HL-60/S4 treated with retinoic acid at 250 ng/mL for 4 days and 3 days (cell line): ENCODE data around the gene CRYBA4.

Experiments
- in situ Hi-C: fragments of 300-500 bp; cut with MboI; formaldehyde crosslinking; loops from 2 replicates; pipeline ENCODE4 v1.7.0; 2022; ENCODE audit warnings: low sequenced_read_pairs

CRYBA4 gene

GRCh38 chr22:26621663-26622062 is at the start of gene CRYBA4:
Gene CRYBA4, plus strand, starts transcription at chr22:26621963. Its CDS starts 634 bp downstream, at chr22:26622597.
- in situ Hi-C loops: no loop called here

DNA sequence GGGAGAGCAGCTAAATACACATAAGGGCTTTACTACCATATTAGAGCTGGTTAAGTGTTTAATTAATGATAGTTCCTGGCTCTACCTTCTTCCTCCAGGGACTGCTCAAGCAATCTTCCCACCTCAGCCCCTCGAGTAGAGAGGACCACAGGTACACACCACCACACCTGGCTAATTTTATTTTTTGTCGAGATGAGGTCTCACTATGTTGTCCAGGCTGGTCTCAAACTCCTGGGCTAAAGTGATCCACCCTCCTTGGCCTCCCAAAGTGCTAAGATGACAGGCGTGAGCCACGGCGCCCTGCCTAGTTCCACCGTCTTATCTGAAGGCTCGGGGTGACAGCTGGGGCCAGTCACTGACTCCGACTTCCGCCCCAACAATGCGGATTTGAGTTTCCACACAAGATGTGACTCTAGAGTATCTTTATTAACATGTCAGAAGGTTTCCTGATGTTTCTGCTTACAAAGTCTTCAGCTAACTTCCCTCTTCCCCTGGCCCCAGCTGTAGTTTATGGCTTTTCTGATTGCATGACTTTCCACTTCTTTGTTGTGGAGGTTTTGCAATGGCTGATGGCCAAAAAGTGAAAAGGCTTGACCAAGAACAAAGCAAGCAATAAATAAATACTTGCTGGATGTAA is 48.6 kb upstream of the CRYBA4 start:
- in situ Hi-C loops: no loop called here

- in situ Hi-C loops: no loop called here
Measured at GRCh38 chr22:26574001-26574723, 47.6 kb upstream of the CRYBA4 start.

DNA sequence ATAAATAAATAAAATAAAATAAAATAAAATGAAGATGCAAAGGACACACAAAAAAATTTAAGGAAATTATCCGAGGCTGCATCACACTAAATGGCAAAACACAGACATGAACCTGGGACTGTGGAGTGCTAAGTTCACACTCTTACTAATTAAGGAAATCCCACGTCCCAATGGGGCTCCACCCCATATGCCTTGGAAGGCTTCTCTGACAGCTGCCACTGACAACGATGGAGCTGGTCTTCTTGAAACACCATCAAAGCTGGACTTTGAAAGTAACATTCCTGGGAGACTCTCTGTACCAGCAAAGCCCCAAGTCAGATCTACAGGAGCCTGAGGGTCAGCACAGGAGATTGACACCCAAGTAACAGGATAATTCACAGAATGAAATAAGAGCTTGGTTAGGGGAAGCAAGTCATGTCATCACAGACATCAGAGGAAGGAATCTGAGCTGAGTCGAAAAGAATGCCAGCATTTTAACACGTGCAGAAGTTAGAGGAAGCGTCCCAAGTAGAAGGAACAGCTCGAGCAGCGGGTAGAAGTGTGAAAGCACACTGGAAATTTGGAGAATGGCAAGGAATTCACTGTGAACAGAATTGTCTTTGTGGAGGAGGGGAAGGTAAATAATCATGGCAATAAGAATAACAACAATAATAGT is 45.6 kb upstream of the CRYBA4 start:
- in situ Hi-C loops: no loop called here

DNA sequence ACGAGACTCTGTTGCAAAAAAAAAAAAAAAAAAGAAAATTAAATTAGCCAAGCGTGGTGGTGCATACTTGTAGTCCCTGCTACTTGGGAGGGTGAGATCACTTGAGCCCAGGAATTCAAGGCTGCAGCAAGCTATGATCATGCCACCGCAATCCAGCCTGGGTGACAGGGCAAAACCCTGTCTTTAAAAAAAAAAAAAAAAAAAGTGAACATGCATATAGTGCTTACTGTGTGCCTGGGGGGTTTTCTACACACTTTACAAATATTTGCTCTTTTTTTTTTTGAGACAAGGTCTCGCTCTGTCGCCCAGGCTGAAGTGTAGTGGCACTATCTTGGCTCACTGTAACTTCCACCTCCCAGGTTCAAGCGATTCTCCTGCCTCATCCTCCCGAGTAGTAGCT is 44.7 kb upstream of the CRYBA4 start:
- in situ Hi-C loops: no loop called here

DNA sequence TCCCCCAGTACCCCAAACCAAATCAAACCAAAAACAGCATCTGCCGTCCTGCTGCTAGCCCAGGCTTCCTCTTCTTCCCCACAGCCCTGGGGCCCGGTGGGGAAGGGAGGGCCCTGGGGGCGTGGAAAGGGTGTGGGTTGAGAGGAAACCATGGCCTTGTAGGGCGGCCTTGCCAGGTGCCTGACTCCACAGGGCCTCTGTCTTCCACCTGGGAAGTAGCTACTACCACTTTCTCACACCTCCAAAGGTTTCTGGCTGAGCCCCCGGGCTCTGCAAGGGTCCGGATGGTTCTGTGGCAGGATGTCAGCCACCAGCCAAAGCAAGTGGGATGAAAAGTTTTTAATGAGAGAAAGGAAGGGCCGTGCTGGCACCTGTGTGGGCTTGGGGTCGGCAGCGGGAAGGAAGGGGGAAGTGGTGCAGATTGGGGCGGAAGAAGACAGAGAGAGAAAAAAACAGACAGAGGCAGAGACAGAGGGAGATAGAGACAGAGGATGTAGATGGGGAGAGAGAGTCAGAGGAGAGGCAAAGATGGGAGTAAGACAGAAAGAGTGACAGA is 42.4 kb upstream of the CRYBA4 start:
- in situ Hi-C loops: no loop called here

DNA sequence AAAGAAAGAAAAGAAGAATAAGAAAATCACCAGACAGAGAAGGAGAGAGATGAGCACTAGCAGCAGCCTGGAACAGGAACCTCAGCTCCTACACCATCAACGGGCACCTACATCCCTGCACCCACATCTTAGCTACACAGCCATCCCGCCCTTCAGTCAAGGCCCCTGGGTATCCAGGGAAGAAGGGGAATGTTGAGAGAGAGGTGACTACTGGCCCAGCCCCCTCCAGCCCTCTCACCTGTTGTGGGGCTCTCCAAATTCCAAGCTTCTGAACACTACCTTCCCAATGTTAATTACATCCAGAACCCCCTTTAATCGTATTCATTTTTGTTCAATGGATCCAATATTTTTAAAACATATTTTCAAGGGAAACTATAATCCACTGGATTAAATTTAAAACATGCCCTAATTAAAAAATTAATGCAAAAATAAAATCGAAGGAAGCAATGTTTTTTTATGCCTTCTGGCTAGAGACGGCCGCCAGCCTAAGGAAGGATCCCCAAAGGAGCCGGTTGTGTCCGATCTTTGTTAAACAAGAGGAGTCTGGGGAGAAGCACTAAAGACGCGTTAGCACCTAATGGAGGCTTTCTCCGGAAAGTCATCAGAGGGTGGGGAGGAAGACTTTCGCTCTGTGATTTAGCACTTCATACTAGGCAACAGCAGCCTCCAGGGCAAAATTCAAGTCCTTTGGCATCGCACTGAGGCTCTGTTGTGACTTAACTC is 41.4 kb upstream of the CRYBA4 start:
- in situ Hi-C loops: no loop called here

DNA sequence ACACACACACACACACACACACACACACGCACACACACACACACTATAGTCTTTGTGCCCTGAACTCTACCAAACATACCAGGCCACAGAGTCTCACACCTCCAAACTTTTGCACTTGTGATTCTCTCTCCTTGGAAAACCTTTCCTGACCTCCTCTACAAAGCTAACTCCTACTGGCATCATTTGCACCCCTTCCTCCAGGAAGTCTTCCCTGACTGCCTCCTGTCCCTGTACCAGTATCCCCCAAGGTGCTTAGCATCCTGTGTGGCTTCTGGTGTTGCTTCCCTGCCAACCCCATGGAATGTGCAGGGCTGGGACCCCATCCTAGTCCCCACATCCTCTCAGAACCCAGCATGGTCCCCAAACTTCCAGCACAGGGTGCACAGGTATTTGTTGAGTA is 40.7 kb upstream of the CRYBA4 start:
- in situ Hi-C loops: no loop called here

DNA sequence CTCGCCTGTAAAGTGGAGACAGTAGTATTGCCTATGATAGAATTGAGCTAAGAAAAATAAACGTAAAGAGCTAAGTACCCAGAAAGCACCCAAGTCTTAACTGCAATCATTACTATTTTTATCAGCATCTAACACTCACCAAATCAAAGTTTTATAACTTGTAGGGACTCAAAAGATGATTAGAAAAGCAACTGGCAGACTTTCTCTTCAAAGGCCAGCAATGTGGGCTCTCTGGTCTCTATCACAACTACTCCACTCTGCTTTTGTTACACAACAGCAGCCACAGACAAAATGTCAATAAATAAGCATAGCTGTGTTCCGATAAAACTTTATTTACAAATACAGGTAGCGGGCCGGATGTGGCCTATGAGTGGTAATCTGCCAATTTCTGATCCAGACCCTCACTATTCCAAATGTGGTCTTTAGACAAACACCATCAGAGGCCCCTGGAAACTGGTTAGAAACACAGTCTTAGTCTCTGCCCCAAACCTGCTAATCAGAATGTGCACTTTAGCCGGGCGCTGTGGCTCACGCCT is 40.1 kb upstream of the CRYBA4 start:
- in situ Hi-C loops: no loop called here

DNA sequence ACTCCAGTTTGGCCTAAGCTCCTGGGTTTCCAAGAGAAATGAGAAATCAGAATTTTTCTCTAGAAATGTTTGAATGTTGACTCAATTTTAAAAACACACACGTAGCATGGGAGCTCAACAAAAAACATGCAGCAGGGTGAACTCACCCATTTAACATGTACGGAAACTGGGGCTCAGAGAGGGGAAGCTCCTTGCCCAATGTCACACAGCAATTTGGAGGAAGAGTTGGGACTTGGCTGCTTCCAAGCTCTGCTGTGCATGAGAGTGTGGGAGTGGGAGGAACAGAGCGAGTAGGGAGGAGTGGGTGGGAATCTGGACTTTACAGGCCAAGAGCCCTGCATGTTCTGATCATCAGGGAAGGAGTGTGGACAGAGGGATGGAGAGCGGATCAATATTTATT is 37.8 kb upstream of the CRYBA4 start:
- in situ Hi-C loops: no loop called here

DNA sequence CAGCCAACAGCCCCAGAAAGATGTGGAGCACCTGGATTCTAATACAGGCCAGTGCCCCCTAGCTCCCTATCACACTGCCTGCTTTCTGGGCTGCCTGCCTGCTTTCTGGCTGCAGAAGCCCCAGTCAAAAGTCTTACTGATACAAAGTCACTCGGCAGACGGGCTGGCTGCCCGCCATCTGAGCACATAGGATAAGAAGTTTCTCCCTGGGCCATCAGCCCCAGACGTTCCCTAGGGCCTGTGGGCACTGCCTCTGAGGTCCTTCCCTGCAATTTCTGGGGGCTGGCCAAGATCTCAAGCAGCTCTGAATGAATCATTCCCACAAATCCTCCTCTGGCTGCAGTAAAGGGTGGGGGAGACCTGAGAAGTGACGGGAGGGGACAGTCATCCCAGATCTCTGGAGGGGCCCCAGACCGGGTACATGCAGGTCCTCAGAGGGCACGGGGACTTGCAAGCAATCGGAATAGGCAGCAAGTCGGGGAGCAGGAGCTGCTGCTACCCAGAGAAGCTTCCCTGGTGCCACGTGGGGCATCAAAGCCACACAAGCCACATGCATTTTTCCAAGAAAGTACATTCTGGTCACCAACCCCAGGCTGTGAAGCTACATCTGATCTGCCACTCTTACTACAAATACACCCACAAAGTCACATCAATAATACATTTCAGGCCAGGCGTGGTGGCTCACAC is 36.5 kb upstream of the CRYBA4 start:
- in situ Hi-C loops: no loop called here

DNA sequence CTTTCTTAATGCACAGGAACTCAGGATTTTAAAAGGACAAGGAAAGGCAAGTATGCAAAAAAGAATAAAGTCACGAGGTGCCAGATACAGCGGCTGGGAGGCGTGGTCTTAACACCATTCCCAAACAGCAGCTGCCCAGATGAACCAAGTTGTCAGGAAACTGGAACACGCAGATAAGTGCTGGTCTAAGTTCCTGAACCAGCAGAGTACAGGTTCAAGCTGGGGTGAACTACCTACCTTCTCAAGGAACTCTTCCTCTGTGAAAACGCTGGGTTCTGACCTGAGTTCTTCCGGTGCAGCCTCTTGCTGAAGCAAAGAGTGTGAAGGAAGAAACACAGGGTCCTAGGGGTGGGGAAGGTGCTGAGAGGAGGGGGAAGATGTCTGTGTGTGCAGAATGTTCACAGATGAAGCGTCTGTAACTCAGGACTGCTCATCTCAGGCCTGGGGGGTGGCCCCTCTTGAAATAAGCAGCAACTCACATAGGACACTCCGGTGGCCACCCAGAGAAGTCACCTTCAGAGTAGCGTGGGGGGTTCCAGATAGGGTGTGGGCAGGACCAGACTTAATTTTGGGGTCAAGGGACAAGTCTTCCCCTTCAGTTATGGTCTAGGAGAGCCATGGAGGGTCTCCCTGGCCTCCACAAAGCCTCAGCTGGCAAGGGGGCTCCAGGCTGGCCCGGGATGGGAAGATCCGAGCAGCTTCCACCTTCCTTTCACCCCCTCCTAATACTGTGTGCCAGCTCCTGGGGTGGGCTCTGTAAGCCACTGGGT is 35.0 kb upstream of the CRYBA4 start:
- in situ Hi-C loops: no loop called here

DNA sequence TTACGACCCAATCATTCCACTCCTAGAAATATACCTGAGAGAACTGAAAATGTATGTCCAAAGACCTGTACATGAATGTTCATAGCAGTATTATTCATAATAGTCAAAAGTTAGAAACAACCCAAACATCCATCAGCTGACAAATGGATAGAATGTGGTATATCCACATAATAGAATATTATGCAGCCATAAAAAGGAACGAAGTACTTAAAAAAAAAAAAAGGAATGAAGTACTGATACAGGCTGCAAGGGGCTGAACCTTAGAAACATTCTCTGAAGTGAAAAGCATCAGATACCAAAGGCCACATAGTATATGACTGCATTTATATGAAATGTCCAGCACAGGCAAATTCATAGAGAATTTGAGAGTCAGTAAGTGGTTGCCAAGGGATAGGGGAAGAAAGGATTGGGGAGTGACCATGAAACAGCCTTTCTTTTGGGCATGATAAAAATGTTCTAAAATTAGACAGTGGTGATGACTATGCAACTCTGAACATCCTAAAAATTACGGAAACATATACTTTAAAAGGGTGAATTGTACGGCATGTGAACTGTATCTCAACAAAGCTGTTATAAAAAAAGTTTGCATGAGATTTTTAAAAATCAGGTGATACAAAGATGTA is 33.7 kb upstream of the CRYBA4 start:
- in situ Hi-C loops: no loop called here

- in situ Hi-C loops: no loop called here
Measured at GRCh38 chr22:26588729-26589366, 32.9 kb upstream of the CRYBA4 start.

GRCh38 chr22:26589367-26589844 is 32.4 kb upstream of the CRYBA4 start:
- in situ Hi-C loops: no loop called here

DNA sequence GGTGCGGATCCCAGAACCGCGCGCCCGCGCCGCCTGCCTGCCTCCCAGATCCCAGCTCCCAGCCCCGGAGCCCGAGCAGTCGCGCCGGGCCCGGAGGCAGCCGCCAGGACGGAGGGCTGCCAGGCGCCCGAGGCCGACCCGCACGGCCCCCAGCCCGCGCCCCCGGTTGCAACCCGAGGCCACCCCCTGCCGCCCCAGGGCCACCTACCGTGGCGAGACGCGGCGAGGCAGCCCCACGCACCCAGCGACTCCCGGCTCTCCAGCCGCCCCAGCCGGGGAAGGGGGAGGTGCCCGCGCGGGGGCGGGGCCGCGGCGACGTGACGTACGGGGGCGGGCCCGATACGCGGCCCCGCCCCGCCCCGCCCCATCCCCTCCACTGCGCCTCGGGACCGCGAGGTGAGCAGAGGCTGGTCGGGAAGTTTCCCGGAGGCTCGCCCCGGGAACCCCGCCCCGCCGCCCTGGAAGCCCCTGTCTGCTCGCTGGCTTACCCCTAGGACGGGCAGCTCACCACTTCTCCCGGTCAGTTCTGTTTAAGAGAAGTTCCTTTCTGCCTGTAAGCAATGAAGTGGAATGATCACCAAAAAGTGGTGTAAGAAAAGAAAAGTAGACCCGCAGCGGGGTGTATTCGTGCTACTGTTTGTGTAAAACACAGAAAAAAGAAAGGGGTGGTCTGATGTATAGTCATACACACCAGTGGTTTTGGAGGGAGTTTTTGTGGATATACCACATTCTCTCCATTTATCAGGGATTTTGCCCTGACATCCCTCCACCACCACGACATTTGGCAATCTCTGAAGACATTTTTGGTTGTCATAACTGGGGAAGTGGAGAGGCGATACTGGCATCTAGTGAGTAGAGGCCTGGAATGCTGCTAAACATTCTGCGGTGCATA is 31.7 kb upstream of the CRYBA4 start, which contains the start of gene TPST2:
Gene TPST2 (minus strand): TSS at position 288 of the 892 bp plus-strand sequence. CDS start 48,502 bp downstream, outside the sequence.
- in situ Hi-C loops: no loop called here

GRCh38 chr22:26592421-26592891 is 29.3 kb upstream of the CRYBA4 start:
- in situ Hi-C loops: no loop called here
